T-helper 2 cell treated with Interferon-gamma antibody and Interleukin-4, amounts not matched to agents 5 μg/mL and 100 μg/mL, for 36 hours (primary cell): ENCODE measurements around the gene SMPD1.

Experiments used
- DNase-seq: peaks from one replicate; pipeline ENCODE4 v3.0.0; 2021; ENCODE audit warnings: low spot score
- H3K27ac Mint-ChIP-seq: one replicate; pipeline ENCODE4 v1.8.0; 2021; ENCODE audit warnings: mild to moderate bottlenecking, mixed read lengths
- H3K27me3 Mint-ChIP-seq: one replicate; pipeline ENCODE4 v1.8.0; 2021; ENCODE audit warnings: low read depth, mixed read lengths
- H3K36me3 Mint-ChIP-seq: one replicate; pipeline ENCODE4 v1.8.0; 2021; ENCODE audit warnings: low read depth, mixed read lengths
- H3K4me1 Mint-ChIP-seq: one replicate; pipeline ENCODE4 v1.8.0; 2021; ENCODE audit warnings: low read depth, mixed read lengths
- H3K4me3 Mint-ChIP-seq: one replicate; pipeline ENCODE4 v1.8.0; 2022; ENCODE audit warnings: mild to moderate bottlenecking, moderate library complexity, mixed read lengths
- H3K9me3 Mint-ChIP-seq: one replicate; pipeline ENCODE4 v1.8.0; 2021; ENCODE audit warnings: mixed read lengths

The SMPD1 gene

DNA sequence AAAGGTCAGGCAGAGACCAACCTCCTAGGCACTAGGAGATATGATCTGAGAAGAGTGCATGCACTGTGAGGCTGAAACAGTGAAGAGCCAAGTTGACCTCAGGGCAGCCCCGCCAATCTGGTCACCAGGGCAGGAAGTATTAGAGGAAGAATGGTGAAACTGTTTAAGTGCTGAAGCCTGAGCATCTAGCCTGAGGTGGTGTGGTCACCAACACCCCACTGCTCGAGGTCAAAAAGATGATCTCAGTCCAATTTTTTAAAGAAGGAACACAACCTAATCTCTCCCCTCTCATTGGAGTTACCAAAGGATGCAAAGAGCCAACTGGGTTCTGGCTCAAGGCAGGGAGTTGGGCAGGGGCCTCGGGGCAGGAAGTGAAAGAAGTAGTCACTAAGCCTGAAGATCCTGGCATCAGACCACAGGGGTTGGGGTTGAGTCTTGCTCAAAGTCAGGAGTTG is 24.6 kb downstream of the SMPD1 start:
- Mint-ChIP-seq H3K4me1 (peaks cover 7% of the 10 kb centered on the region), H3K9me3 (no peaks in the 10 kb centered on the region), H3K27ac (no peak overlapping the region), H3K36me3 (peaks cover 11% of the 10 kb centered on the region), H3K4me3 (no peak overlapping the region), H3K27me3 (peaks cover 2% of the 10 kb centered on the region)
- DNase-seq: peak; percentile 30

GRCh38 chr11:6415797-6416196 is 25.5 kb downstream of the SMPD1 start:
- H3K27me3 Mint-ChIP-seq: peaks cover 9% of the 10 kb centered on the region
- H3K27ac Mint-ChIP-seq: no peak overlapping the region
- H3K4me1 Mint-ChIP-seq: peaks cover 7% of the 10 kb centered on the region
- no peak for DNase-seq
- H3K4me3 Mint-ChIP-seq: no peak overlapping the region
- peaks cover 6% of the 10 kb centered on the region for H3K36me3 Mint-ChIP-seq
- no peaks in the 10 kb centered on the region for H3K9me3 Mint-ChIP-seq

- Mint-ChIP-seq H3K27ac (no peak overlapping the region), H3K9me3 (no peaks in the 10 kb centered on the region), H3K4me3 (no peak overlapping the region), H3K27me3 (peaks cover 27% of the 10 kb centered on the region), H3K36me3 (peaks cover 3% of the 10 kb centered on the region), H3K4me1 (peaks cover 6% of the 10 kb centered on the region)
- DNase-seq: no peak
Measured at GRCh38 chr11:6417907-6418556, 27.8 kb downstream of the SMPD1 start.

- no peaks in the 10 kb centered on the region for H3K36me3 Mint-ChIP-seq
- peaks cover 33% of the 10 kb centered on the region for H3K27me3 Mint-ChIP-seq
- H3K4me1 Mint-ChIP-seq: peaks cover 3% of the 10 kb centered on the region
- no peak overlapping the region for H3K27ac Mint-ChIP-seq
- no peaks in the 10 kb centered on the region for H3K9me3 Mint-ChIP-seq
- H3K4me3 Mint-ChIP-seq: no peak overlapping the region
- no peak for DNase-seq
Measured at GRCh38 chr11:6418557-6419008, 28.3 kb downstream of the SMPD1 start.

DNA sequence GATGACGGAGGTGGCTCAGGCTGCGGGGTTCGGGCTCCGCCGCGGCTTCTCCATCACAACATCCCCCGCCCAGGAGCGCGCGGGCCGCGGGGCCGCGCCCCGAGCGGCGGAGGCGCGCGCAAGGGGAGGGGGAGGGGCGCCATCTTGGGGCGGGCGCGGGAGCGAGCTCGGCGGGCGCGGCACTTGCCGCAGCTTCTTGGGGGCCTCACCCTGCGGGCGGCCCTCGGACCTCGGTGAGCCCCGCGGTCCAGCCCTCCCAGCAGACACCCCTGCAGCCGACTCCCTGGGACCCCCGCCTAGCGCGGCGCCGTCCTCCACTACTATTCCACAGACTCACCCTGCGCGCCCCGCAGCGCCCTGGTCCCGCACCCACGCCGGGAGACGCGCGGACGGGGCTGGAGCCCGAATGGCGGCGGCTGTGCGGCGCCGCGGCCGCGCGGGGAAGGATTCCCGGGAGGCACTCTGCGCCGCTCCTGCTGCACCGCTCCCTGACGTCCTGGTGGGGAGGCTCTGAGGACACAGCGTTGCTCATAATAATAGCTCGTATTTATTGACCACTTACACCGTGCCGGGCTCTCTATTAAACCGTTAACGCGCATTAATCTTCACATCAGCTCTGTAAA is 28.8 kb downstream of the SMPD1 start, which contains the start of gene APBB1:
TSS of gene APBB1 (minus strand) at position 86 of the 623 bp plus-strand sequence. CDS start 7,747 bp downstream, outside the sequence.
- no peaks in the 10 kb centered on the region for H3K36me3 Mint-ChIP-seq
- peak within 1 kb of the TSS; percentile 47 for H3K27ac Mint-ChIP-seq
- peak; percentile 67 for DNase-seq
- no peaks in the 10 kb centered on the region for H3K9me3 Mint-ChIP-seq
- H3K27me3 Mint-ChIP-seq: peaks cover 38% of the 10 kb centered on the region
- peak within 1 kb of the TSS; percentile 72 for H3K4me3 Mint-ChIP-seq
- H3K4me1 Mint-ChIP-seq: peaks cover 3% of the 10 kb centered on the region

DNA sequence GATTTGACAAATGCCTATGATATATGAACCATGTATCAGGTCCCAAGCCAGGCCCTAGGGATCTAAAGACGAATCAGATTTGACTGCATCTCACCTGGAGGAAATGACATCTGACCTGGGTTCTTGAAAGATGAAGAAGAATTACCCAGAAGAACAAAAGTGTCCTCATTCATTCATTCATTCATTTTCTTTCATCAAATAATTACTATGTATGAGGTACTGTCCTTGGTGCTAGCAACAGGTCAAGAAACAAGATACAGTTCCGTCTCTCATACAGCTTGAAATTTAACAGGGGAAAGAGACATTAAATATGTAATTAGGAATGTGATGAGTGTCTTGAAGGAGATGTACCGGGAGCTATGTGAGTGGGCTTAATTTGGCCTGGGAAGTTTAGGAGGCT is 30.4 kb downstream of the SMPD1 start:
- Mint-ChIP-seq H3K27ac (no peak overlapping the region), H3K4me1 (peaks cover 3% of the 10 kb centered on the region), H3K36me3 (no peaks in the 10 kb centered on the region), H3K4me3 (no peak overlapping the region), H3K27me3 (peaks cover 50% of the 10 kb centered on the region), H3K9me3 (no peaks in the 10 kb centered on the region)
- no peak for DNase-seq

GRCh38 chr11:6427516-6427915 is 37.2 kb downstream of the SMPD1 start:
- Mint-ChIP-seq H3K4me3 (no peak overlapping the region), H3K9me3 (no peaks in the 10 kb centered on the region), H3K27me3 (peaks cover 40% of the 10 kb centered on the region), H3K27ac (no peak overlapping the region), H3K36me3 (no peaks in the 10 kb centered on the region), H3K4me1 (no peaks in the 10 kb centered on the region)
- DNase-seq: no peak

GRCh38 chr11:6431861-6432260 is 41.6 kb downstream of the SMPD1 start:
- no peak overlapping the region for H3K27ac Mint-ChIP-seq
- DNase-seq: no peak
- H3K27me3 Mint-ChIP-seq: peaks cover 6% of the 10 kb centered on the region
- no peaks in the 10 kb centered on the region for H3K9me3 Mint-ChIP-seq
- H3K4me1 Mint-ChIP-seq: peaks cover 6% of the 10 kb centered on the region
- no peak overlapping the region for H3K4me3 Mint-ChIP-seq
- no peaks in the 10 kb centered on the region for H3K36me3 Mint-ChIP-seq

- Mint-ChIP-seq H3K36me3 (no peaks in the 10 kb centered on the region), H3K9me3 (no peaks in the 10 kb centered on the region), H3K4me3 (no peak overlapping the region), H3K27ac (no peak overlapping the region), H3K4me1 (peaks cover 6% of the 10 kb centered on the region), H3K27me3 (no peaks in the 10 kb centered on the region)
- no peak for DNase-seq
Measured at GRCh38 chr11:6433998-6434660, 43.9 kb downstream of the SMPD1 start.

DNA sequence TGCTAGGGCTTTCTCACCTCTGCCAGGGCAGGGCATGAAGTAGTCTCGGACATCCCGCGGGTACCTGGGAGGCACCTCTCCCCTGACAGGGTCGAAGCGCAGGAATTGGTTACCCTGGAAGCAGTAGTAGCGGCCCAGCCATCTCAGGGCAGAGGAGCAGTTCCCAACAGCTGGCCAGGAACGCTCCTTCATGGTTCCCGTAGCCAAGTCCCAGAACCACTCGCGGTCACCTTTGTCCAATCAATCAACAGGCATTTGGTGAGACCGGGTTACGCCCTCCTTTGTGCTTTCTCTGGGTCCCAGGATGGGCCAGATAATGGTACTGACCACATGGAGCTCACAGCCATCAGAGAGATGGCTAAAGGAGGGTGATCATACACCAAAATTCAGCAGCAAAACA is 47.1 kb downstream of the SMPD1 start:
- Mint-ChIP-seq H3K27ac (no peak overlapping the region), H3K27me3 (no peaks in the 10 kb centered on the region), H3K4me1 (peaks cover 8% of the 10 kb centered on the region), H3K9me3 (no peaks in the 10 kb centered on the region), H3K4me3 (no peak overlapping the region), H3K36me3 (no peaks in the 10 kb centered on the region)
- no peak for DNase-seq

DNA sequence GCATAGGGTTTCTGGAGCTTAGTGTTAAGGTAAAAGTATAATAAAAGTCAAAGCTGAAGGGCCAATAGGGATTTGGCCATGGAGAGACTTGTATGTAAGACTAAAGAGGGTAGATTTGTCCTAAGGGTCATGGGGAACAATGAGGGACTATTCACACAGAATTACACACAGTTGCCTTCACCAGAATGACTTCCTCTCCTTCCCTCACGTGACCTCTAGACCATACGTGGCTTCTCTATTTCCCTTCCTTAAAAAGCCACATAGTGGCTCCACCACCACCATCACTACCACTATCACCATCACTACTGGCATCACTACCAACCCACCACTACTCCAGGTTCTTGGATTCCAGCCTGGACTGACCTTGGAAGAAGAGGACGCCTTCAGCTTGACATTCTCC is 47.7 kb downstream of the SMPD1 start:
- Mint-ChIP-seq H3K27me3 (no peaks in the 10 kb centered on the region), H3K4me3 (no peak overlapping the region), H3K4me1 (peaks cover 6% of the 10 kb centered on the region), H3K27ac (no peak overlapping the region), H3K36me3 (no peaks in the 10 kb centered on the region), H3K9me3 (no peaks in the 10 kb centered on the region)
- no peak for DNase-seq

DNA sequence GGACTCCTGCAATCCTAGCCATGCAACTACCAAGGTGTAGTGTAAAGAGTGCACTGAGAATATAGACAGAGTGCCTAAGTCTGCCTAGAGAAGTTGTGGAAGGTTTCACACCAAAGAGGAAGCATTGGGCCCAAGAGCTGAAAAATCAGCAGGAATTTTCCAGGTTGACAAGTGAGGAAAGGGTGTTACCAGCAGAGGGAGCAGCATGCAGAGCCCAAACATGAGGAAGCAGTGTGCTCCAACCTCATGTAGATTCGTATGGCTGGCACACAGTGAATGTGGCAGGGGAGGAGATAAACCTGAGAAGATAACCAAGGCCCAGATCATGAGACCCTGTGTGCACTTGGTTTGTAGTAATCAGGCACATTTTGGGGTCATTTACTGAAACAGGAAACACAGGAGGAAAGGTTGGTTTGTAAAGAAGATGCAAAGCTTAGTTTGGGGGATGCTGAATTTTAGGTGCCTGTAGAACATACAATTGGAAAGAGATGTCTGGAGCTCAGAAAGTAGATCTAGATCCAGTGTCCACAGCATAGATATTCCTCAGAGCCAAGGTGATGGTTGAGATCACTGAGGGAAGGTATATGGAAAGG is 48.8 kb downstream of the SMPD1 start:
- Mint-ChIP-seq H3K4me3 (no peak overlapping the region), H3K4me1 (peaks cover 6% of the 10 kb centered on the region), H3K27ac (no peak overlapping the region), H3K27me3 (no peaks in the 10 kb centered on the region), H3K36me3 (no peaks in the 10 kb centered on the region), H3K9me3 (no peaks in the 10 kb centered on the region)
- peak; percentile 11 for DNase-seq

GRCh38 chr11:6440906-6441358 is 50.7 kb downstream of the SMPD1 start, which contains the start of gene HPX:
Gene HPX (minus strand): TSS chr11:6440987. CDS start chr11:6440963, 24 bp downstream.
- no peak within 1 kb of the TSS for H3K4me3 Mint-ChIP-seq
- no peaks in the 10 kb centered on the region for H3K36me3 Mint-ChIP-seq
- H3K4me1 Mint-ChIP-seq: peaks cover 3% of the 10 kb centered on the region
- peaks cover 8% of the 10 kb centered on the region for H3K27me3 Mint-ChIP-seq
- H3K27ac Mint-ChIP-seq: no peak within 1 kb of the TSS
- H3K9me3 Mint-ChIP-seq: no peaks in the 10 kb centered on the region
- no peak for DNase-seq

- Mint-ChIP-seq H3K4me3 (no peak overlapping the region), H3K36me3 (no peaks in the 10 kb centered on the region), H3K27ac (no peak overlapping the region), H3K27me3 (peaks cover 10% of the 10 kb centered on the region), H3K9me3 (no peaks in the 10 kb centered on the region), H3K4me1 (peaks cover 2% of the 10 kb centered on the region)
- DNase-seq: no peak
Measured at GRCh38 chr11:6442441-6442840, 52.2 kb downstream of the SMPD1 start.
